Spleen (tissue), 7 donors: ENCODE measurements around the gene NMBR.

Source experiments
- POLR2AphosphoS5 ChIP-seq, 3 donors: sonication (generic); formaldehyde crosslinking; IDR thresholded peaks; one replicate each; pipeline ENCODE4 v1.5.1; 2017; ENCODE audit warnings: antibody characterized with exemption in 3 of 3
- TF ChIP-seq, protein P1 (sequence below), 11 experiments: fragments of 200-600 bp in 7 of 11; fragments of 450-650 bp in 4 of 11; sonication (generic) in 4 of 11; IDR thresholded peaks in 8 of 11; conservative IDR thresholded peaks in 3 of 11; 1 replicate in 7 of 11; 2 replicates in 4 of 11; pipeline versions ENCODE4 v1.4.0 to v1.8.0; 2016 to 2021; ENCODE audit warnings: antibody characterized with exemption in 11 of 11, inconsistent platforms in 4 of 11, mild to moderate bottlenecking in 1 of 11
- donor health status: DM: no; HTN: no; CAD: no; lungs with moderate emphysema.
- donor health status: DM: no; HTN: no; CAD: no.
- donor health status: DM: no; HTN: no; CAD: no.

DNA sequence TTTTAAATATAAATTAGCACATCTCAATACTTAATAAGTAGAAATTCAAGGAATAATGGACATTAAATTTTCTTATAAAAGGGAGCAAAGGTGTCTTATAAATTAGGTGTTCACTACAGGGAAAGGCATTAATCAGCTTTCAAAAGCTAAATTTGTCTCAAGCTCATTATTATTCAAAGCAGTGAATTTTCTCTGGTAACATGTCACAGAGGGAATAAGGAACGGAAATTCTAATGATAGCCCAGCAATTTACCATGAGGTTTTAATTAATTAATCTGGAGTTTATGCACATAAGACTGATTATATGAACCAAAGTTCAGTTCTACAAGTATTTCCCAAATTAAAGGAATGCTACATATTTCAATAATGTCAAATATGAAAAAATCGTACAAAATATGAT, 29.6 kb downstream of the NMBR start:
- TF ChIP-seq, protein P1, sequence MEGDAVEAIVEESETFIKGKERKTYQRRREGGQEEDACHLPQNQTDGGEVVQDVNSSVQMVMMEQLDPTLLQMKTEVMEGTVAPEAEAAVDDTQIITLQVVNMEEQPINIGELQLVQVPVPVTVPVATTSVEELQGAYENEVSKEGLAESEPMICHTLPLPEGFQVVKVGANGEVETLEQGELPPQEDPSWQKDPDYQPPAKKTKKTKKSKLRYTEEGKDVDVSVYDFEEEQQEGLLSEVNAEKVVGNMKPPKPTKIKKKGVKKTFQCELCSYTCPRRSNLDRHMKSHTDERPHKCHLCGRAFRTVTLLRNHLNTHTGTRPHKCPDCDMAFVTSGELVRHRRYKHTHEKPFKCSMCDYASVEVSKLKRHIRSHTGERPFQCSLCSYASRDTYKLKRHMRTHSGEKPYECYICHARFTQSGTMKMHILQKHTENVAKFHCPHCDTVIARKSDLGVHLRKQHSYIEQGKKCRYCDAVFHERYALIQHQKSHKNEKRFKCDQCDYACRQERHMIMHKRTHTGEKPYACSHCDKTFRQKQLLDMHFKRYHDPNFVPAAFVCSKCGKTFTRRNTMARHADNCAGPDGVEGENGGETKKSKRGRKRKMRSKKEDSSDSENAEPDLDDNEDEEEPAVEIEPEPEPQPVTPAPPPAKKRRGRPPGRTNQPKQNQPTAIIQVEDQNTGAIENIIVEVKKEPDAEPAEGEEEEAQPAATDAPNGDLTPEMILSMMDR (IDR thresholded peaks at IDR 0.05 in 8 of 11, conservative IDR thresholded peaks at IDR 0.05 in 3 of 11) = no peak
- no peak for TF ChIP-seq POLR2AphosphoS5 (IDR thresholded peaks at IDR 0.05)
